ENCODE measurements around the gene STARD10.

DNA sequence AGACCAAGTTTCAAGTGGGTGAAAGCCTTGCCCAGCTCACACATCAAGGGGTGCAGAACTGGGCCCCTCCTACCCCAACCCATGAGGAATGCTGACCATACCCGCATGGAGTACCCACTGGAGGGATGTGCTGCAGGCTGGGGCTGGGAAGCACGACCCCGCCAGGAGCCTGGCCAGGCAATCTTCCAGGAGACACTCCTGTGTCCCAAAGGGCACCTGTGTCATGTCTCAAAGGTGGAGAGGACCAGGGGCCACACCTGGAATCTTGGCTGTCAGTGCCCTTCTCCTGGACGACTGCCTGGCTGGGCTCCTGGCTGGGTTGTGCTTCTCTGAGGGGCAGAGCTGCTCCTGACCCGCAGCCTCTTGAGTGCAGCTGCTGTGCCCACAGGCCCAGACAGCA lies 48.3 kb downstream of the STARD10 start:
- TF ChIP-seq, protein P1, sequence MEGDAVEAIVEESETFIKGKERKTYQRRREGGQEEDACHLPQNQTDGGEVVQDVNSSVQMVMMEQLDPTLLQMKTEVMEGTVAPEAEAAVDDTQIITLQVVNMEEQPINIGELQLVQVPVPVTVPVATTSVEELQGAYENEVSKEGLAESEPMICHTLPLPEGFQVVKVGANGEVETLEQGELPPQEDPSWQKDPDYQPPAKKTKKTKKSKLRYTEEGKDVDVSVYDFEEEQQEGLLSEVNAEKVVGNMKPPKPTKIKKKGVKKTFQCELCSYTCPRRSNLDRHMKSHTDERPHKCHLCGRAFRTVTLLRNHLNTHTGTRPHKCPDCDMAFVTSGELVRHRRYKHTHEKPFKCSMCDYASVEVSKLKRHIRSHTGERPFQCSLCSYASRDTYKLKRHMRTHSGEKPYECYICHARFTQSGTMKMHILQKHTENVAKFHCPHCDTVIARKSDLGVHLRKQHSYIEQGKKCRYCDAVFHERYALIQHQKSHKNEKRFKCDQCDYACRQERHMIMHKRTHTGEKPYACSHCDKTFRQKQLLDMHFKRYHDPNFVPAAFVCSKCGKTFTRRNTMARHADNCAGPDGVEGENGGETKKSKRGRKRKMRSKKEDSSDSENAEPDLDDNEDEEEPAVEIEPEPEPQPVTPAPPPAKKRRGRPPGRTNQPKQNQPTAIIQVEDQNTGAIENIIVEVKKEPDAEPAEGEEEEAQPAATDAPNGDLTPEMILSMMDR (IDR thresholded peaks at IDR 0.05 in 4 of 5, conservative IDR thresholded peaks at IDR 0.05 in 1 of 5): no peak
- TF ChIP-seq POLR2A (IDR thresholded peaks at IDR 0.05): no peak

Measured in gastrocnemius medialis (tissue), 4 donors.